ENCODE data around the gene CHPF.

- TF ChIP-seq POLR2A (IDR thresholded peaks at IDR 0.05; ENCODE audit: low read depth, low read length) (no peak), POLR2AphosphoS5 (IDR thresholded peaks at IDR 0.05; ENCODE audit: low read depth, low read length) (no peak)
These were observed 8.1 kb upstream of the CHPF start for GRCh38 chr2:219551441-219552381.
